Smooth muscle cell of the umbilical artery (primary cell): ENCODE results near the gene PAF1. TPM values are rescaled to one million over a fixed set of nuclear protein-coding genes. Genes with fewer than 3 reads are reported as not detected.

ENCODE experiments used
- total RNA-seq: library from RNA; depleted of rRNA; stranded (reverse); fragments of >200 nt; gene quantifications from 2 replicates; pipeline ENCODE4 v1.2.3, GENCODE V29; 2014

PAF1 gene
- total RNA-seq, result 20.6 and 24.1 TPM in 2 replicates

GRCh38 chr19:39390751-39391437, at the start of gene PAF1, which contains the start of gene MED29:
Gene PAF1 (minus strand): TSS chr19:39391106. CDS start chr19:39390864, 242 bp downstream.
Gene MED29 (plus strand): TSS chr19:39391378. CDS start chr19:39391423, 45 bp downstream.

GRCh38 chr19:39435499-39436349, 44.8 kb upstream of the PAF1 start, which contains the start of gene RPS16:
Gene RPS16 (minus strand): TSS chr19:39435949. CDS start chr19:39435895, 54 bp downstream.

DNA sequence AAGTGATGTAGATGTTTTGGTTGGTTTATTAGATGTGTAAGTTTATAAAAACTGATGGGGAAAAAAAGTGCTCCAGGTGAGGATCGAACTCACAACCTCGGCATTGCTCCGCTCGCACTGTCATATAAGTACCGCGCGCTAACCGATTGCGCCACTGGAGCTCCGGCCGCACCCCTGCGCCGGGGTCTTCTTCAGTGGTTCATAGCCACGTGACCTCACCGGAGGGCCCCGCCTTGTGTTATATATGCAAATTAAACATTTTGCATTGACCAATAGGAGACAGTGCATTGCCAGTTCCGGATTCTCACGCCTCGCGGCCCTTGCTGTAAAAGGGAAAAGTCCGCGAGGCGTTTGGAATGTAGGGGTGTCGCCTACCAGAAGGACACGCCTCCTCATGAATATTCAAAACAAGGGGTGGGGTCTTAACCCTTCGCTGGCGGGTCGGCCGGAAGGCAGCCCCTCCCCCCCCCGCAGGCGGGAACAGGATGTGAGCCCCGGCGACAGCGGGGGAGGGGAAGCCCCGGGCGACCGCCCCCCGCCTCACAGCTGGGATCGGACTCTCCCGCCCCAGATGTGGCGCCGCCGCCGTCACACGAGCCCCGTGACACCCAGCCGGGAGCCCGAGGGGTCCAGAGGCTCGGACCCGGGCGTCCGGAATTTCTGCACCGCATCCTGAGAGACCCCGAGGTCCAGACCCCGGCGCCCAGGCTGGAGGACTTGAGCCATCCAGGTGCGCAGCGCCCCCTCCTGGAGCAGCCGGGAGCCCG, 21.4 kb upstream of the PAF1 start, which contains the start of gene PLEKHG2:
PLEKHG2 (plus strand) TSS at position 570 of the 767 bp plus-strand sequence. CDS start 1,418 bp downstream, outside the sequence.

GRCh38 chr19:39406656-39407409, 15.9 kb upstream of the PAF1 start, which contains the start of gene ZFP36:
Gene ZFP36 (plus strand): TSS chr19:39406847. CDS start chr19:39406905, 58 bp downstream.

GRCh38 chr19:39341719-39342604, 48.9 kb downstream of the PAF1 start, which contains the start of gene SAMD4B:
Gene SAMD4B (plus strand): TSS chr19:39342421. CDS start chr19:39356894, 14,473 bp downstream.

Other genes with a start within 250 kb of the PAF1 start
- gene NCCRP1, start 194.1 kb downstream of the PAF1 start, total RNA-seq, result not detected in 2 replicates
- gene SYCN, start 186.8 kb downstream of the PAF1 start, total RNA-seq, result not detected in 2 replicates
- not detected in 2 replicates for gene IFNL3, start 146.1 kb downstream of the PAF1 start, total RNA-seq
- 0.09 TPM in 1 of 2 replicates, not detected in the other for gene IFNL4, start 142.2 kb downstream of the PAF1 start, total RNA-seq
- gene IFNL2, start 122.7 kb downstream of the PAF1 start, total RNA-seq, result not detected in 2 replicates
- not detected in 2 replicates for gene IFNL1, start 94.7 kb downstream of the PAF1 start, total RNA-seq
- 0.51 and 0.59 TPM in 2 replicates for gene LRFN1, start 70.2 kb downstream of the PAF1 start, total RNA-seq
- not detected in 2 replicates for gene GMFG, start 55.1 kb downstream of the PAF1 start, total RNA-seq
- gene SAMD4B, start 48.7 kb downstream of the PAF1 start, total RNA-seq, result 56.7 and 100 TPM in 2 replicates
- gene MED29, start 272 bp upstream of the PAF1 start, total RNA-seq, result 15.1 and 19.5 TPM in 2 replicates
- 0.59 and 1.2 TPM in 2 replicates for gene ZFP36, start 15.7 kb upstream of the PAF1 start, total RNA-seq
- 13.4 and 22.7 TPM in 2 replicates for gene PLEKHG2, start 21.6 kb upstream of the PAF1 start, total RNA-seq
- gene RPS16, start 44.8 kb upstream of the PAF1 start, total RNA-seq, result 22.9 and 43.7 TPM in 2 replicates
- 71.0 and 92.6 TPM in 2 replicates for gene SUPT5H, start 54.5 kb upstream of the PAF1 start, total RNA-seq
- gene TIMM50, start 89.7 kb upstream of the PAF1 start, total RNA-seq, result 43.9 and 64.5 TPM in 2 replicates
- under 0.01 and 0.32 TPM in 2 replicates for gene DLL3, start 107.8 kb upstream of the PAF1 start, total RNA-seq
- gene SELENOV, start 124.0 kb upstream of the PAF1 start, total RNA-seq, result not detected in 2 replicates
- 1.9 and 3.6 TPM in 2 replicates for gene EID2B, start 141.7 kb upstream of the PAF1 start, total RNA-seq
- 8.2 and 9.8 TPM in 2 replicates for gene EID2, start 149.1 kb upstream of the PAF1 start, total RNA-seq
- gene LGALS13, start 211.4 kb upstream of the PAF1 start, total RNA-seq, result not detected in 2 replicates